C4-2B (cell line): ENCODE results near the gene PIAS1.

ENCODE experiments used
- ZFX ChIP-seq: fragments of 450-650 bp; IDR thresholded peaks from 2 replicates; pipeline ENCODE4 v1.6.1; 2017
- TF ChIP-seq, protein P1 (sequence below): fragments of 450-650 bp; conservative IDR thresholded peaks from 2 replicates; pipeline ENCODE4 v1.5.1; 2017; ENCODE audit warnings: mild to moderate bottlenecking

DNA sequence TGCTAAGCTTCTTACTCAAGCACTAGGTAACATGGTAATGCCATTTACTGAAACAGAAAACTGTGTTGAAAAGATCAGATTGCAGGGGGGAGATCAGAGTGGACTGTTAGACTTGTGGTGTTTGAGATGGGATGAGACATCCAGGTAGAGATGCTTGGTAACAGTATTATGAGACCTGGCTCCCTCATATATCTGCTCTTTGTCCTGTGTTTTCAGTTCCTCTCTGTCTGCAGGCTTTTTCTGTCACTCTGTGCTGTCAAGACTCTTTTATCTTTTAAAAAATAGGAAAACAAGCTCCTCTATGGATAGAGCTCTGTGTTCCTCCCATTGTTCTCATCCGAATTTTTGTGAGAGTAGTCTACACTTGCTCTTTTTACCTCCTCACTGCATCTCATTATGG lies 103.0 kb downstream of the PIAS1 start:
- TF ChIP-seq, protein P1, sequence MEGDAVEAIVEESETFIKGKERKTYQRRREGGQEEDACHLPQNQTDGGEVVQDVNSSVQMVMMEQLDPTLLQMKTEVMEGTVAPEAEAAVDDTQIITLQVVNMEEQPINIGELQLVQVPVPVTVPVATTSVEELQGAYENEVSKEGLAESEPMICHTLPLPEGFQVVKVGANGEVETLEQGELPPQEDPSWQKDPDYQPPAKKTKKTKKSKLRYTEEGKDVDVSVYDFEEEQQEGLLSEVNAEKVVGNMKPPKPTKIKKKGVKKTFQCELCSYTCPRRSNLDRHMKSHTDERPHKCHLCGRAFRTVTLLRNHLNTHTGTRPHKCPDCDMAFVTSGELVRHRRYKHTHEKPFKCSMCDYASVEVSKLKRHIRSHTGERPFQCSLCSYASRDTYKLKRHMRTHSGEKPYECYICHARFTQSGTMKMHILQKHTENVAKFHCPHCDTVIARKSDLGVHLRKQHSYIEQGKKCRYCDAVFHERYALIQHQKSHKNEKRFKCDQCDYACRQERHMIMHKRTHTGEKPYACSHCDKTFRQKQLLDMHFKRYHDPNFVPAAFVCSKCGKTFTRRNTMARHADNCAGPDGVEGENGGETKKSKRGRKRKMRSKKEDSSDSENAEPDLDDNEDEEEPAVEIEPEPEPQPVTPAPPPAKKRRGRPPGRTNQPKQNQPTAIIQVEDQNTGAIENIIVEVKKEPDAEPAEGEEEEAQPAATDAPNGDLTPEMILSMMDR, result no peak
- no peak for TF ChIP-seq ZFX
